ENCODE data around the gene C10orf62. TPM values are rescaled to one million over a fixed set of nuclear protein-coding genes. Genes with fewer than 3 reads are reported as not detected.
"Not testable (repeated sequence)": the region's sequence is repeated elsewhere in the genome, so short reads cannot be mapped to it uniquely, and the experiment has no call there.

Gene C10orf62
- total RNA-seq, 1 donor: not detected

DNA sequence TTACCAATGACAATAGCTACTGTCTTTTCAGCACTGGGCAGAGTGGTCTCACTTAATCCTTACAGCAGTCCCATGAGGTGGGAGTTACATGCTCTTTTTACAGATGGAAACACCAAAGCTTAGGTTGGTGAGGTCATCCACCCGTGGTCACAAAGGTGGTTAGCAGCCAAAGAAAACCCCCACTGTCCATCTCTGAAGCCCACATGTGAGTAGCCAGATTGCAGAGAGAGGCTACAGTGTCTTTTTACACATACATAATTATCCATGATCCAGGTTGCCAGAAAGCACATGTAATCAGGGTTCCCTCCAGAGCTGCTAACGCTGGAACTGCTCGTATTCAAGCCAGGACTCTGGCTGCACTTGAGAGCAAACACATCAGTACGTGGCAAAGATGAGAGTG lies 41.6 kb upstream of the C10orf62 start:
- no peak for DNase-seq (ENCODE audit: low read depth)
- TF ChIP-seq, protein P1, sequence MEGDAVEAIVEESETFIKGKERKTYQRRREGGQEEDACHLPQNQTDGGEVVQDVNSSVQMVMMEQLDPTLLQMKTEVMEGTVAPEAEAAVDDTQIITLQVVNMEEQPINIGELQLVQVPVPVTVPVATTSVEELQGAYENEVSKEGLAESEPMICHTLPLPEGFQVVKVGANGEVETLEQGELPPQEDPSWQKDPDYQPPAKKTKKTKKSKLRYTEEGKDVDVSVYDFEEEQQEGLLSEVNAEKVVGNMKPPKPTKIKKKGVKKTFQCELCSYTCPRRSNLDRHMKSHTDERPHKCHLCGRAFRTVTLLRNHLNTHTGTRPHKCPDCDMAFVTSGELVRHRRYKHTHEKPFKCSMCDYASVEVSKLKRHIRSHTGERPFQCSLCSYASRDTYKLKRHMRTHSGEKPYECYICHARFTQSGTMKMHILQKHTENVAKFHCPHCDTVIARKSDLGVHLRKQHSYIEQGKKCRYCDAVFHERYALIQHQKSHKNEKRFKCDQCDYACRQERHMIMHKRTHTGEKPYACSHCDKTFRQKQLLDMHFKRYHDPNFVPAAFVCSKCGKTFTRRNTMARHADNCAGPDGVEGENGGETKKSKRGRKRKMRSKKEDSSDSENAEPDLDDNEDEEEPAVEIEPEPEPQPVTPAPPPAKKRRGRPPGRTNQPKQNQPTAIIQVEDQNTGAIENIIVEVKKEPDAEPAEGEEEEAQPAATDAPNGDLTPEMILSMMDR (IDR thresholded peaks at IDR 0.05; ENCODE audit: insufficient read depth, low read length): no peak

DNA sequence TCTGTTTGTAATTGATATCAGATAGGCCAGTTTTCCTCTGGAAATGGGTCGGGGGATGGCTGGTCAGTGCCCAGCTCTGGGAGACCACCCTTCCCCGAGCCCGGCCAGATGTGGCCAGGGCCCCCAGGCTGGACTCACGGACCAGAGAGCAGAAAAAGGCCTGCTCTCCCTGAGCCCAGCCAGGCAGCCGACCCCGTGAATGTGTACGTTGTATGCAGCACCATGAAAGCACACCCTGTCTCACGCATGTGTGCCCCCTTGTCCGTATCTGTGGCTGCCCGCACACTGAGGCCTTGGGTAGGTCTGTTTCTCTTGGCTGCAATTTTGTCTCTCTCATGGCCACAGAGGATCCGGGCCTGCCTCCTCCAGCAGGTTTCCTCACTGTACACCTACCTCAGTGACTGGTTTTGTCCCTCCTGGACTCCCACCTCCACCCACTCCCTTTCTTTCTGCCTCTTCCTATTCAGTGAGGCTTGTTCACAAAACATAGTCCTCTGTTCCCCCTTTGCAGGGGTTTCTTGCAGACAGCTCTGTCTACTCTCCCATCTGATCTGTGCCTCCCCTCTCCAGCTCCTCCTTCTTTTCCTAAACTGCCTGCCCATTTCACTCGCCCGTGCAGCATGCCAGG lies 40.6 kb upstream of the C10orf62 start:
- TF ChIP-seq, protein P1 (IDR thresholded peaks at IDR 0.05; ENCODE audit: insufficient read depth, low read length): no peak
- no peak overlapping the region for H3K4me3 ChIP-seq (ENCODE audit: low read depth, low read length)
- DNase-seq (ENCODE audit: low read depth): no peak

More for the DNA sequence above, 41.6 kb upstream of the C10orf62 start:
- no peak overlapping the region for H3K4me3 ChIP-seq (ENCODE audit: low read depth, low read length)

DNA sequence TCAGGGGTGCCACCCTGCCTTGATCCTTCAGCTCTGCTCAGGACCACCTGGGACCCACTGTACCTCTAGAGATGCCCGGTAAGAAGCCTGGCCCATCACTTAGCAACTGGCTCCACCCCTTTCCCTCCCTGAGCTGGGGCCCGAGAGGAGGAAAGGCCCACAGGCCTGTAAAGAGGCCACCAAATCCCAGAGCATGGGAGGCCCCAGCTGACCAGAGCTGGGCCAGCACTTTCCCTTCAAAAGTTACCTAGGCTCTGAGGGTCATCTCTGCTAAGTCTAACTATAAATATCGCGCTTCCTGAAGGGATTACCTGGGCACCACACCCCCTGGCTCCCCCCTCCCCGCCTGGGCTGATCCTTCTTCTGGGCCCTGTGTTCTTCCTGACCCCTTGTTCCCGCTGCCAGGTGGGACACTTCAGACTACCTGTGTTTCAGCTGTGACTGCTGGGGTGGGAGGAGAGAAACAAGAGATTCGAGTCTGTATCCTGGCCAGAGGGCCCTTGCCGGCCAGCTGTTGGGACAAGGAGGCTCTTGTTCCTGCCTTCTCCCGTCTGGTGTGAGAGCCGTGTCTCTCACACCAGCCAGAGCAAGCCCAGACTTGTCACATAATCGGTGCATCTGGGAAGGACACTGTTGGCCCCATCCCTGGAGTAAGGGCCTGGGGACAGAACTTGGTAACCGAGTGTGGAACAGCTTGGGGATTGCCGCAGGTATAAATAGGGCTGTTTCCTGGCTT lies 39.8 kb upstream of the C10orf62 start:
- DNase-seq (ENCODE audit: low read depth): no peak
- TF ChIP-seq, protein P1 (IDR thresholded peaks at IDR 0.05; ENCODE audit: insufficient read depth, low read length): no peak

DNA sequence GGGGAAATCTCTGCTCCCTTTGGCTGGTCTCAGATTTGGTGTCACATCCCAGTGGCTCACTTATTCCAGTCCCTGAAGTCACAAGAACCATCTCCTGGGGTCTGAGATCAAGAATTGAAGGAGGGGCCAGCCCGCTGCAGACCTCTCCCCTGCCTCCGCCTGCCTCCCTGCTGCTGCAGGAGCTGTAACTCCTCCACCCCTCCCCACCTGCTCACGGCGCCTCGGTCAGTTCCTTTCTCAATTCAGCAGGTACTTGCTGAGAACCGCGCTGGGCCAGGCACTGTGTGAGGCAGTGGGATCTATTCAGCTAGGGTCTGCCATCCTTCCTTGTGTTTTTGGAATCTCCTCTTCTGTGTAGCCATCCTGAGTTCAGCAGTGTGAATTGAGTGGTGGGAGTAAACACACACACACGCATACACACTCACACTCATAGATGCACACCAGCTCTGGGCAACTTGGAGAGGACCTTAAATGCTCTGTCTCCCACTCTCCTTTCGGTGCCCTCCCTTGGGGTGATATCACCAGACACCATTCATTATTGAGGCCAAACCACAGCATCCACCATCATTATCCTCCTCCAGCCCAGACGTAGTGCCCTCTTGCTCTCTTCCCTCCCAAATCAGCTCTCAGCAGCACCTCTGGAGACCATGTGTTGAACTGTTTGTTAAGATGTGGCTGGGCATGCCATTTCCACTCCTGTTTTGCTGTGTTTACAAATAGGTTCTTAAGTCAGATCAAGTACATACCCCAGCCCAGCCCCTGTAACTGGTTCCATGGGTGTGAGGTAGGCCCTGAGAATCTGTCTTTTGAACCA lies 39.0 kb upstream of the C10orf62 start:
- no peak overlapping the region for H3K4me3 ChIP-seq (ENCODE audit: low read depth, low read length)
- no peak for DNase-seq (ENCODE audit: low read depth)
- TF ChIP-seq, protein P1 (IDR thresholded peaks at IDR 0.05; ENCODE audit: insufficient read depth, low read length): no peak

More for the DNA sequence above, 39.8 kb upstream of the C10orf62 start:
- H3K4me3 ChIP-seq (ENCODE audit: low read depth, low read length): no peak overlapping the region

DNA sequence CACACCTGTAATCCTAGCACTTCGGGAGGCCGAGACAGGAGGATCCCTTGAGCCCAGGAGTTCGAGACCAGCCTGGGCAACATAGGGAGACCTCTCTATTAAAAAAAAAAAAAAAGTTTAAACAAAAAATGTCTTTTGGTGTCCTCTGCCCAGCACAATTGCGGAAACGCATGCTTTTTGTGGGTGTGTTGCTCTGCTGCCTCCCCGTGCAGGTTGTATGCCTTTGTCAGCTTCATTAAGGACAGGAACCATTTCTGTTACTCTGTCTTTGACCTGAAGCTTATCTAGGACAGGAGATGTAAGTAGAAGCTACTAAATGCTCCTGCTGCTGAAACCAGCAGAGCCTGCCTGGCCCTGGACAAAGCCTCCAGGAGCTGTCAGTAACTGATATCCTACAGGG lies 38.2 kb upstream of the C10orf62 start:
- DNase-seq (ENCODE audit: low read depth): no peak
- TF ChIP-seq, protein P1 (IDR thresholded peaks at IDR 0.05; ENCODE audit: insufficient read depth, low read length): no peak
- H3K4me3 ChIP-seq (ENCODE audit: low read depth, low read length): no peak overlapping the region

DNA sequence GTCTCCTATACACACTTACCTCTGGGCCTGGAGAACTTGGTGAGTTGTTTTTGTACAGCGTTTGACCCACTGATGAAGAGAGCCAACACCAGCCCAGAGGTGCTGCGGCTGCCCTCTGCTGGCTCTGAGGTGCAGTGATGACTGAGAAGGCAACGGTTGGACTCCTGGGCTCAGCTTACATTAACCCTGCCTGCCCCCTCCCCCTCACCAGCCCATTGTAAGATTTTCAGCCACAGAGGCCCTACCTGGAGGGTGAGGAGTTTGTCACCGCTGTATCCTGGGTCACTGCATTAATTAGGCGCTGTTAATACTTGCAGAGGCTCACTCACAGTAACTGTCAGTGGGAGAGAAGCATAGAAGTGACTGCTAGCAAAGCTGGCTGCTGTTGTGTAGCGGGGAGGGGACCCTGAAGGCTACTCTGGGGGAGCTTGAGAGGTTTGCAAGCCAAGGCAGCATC lies 35.9 kb upstream of the C10orf62 start:
- TF ChIP-seq, protein P1 (IDR thresholded peaks at IDR 0.05; ENCODE audit: insufficient read depth, low read length): peak; percentile 94
- peak; percentile 79 for DNase-seq (ENCODE audit: low read depth)

DNA sequence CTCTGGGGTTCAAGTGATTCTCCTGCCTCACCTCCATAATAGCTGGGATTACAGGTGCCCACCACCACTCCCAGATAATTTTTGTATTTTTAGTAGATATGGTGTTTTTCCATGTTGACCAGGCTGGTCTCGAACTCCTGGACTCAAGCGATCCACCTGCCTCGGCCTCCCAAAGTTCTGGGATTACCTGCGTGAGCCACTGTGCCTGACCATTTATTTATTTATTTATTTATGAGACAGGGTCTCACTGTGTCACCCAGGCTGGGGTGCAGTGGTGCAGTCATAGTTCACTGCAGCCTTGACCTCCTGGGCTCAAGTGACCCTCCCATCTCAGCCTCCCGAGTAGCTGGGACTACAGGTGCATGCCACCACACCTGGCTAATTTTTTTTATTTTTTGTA lies 35.2 kb upstream of the C10orf62 start:
- DNase-seq (ENCODE audit: low read depth): not testable (repeated sequence)

More for the DNA sequence above, 35.9 kb upstream of the C10orf62 start:
- no peak overlapping the region for H3K4me3 ChIP-seq (ENCODE audit: low read depth, low read length)

DNA sequence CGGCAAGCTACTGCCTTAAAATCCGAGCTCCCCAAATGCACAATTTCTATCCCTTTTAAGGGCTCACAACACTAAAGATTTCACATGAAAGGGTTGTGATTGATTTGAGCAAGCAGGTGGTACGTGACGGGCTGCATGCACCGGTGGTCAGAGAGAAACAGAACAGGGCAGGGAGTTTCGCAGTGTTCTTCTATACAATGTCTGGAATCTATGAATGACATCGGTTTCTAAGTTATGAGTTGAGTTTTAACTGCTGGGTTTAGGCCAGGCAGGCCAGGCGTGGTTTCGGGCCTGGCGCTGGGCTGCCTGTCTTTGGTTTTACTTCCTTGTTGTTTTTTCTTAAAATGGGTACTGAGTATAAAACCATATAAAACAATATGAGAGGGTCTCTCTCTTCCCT lies 34.0 kb upstream of the C10orf62 start:
- not testable (repeated sequence) for H3K4me3 ChIP-seq (ENCODE audit: low read depth, low read length); DNase-seq (ENCODE audit: low read depth)

More for the DNA sequence above, 35.2 kb upstream of the C10orf62 start:
- not testable (repeated sequence) for H3K4me3 ChIP-seq (ENCODE audit: low read depth, low read length)

DNA sequence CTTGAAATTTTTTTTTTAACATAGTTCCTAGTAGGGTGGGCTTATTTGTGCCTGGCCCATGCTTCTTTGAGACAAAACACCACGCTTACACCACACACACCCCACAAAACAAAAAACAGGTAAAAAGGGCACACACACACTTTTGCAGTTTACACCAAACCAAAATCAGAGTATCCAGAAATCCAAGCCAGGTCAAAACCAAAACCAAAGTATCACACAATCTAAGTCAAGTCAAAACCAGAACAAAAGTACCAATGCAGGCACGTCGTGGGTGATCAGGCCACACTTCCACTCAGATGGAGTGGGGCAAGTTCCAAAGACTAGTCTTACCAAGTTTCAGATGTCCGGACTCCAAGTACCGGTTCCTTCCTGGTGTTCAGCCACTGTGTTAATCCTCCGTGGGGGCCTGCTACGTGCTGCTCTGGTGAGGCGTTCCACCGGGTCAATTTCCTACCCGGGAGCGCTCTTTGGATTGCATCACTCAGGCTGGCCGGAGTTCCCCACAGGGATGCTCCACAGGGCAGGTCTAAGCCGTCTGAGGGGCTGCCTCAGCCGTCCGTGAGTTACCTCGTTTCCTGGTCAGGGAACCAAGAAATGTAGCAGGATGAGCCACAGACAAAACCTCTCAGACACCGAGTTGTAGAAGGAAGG lies 28.7 kb upstream of the C10orf62 start:
- not testable (repeated sequence) for H3K4me3 ChIP-seq (ENCODE audit: low read depth, low read length); DNase-seq (ENCODE audit: low read depth)

All from fibroblast of the aortic adventitia (primary cell).